Epidermal melanocyte (primary cell): ENCODE data around the gene TMBIM1.

Source experiments
- DNase-seq: peaks from one replicate; pipeline ENCODE4 v3.0.0; 2011; ENCODE audit warnings: low spot score; ENCODE audit not compliant: insufficient read length

Gene TMBIM1

DNA sequence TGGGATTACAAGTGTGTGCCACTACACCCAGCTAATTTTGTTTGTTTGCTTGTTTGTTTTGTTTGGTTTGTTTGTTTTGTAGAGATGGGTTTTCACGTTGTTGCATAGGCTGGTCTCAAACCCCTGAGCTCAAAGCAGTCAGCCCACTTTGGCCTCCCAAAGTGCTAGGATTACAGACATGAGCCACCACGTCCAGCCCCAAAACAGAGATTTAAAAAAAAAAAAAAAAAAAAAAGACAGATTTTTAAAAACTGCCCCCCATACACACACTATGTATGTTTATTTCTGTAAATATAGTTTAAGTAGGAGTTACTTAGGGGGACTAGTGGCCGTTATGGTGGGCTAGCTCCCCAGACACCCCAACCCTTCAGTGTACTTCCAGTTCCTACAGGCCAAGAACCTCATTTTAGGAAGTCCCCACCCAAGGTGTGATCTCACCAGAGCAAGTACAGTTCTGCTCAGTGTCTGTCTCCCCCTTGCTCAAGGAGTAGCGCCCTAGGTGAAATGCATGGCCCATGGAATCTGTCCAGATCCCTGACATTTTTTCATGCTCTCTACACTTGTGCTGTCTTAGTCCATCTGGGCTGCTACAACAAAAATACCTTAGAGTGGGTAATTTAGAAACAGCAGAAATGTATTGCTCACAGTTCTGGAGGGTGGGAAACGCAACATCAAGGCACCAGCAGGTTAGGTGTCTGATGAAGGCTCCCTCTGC lies 1.6 kb upstream of the TMBIM1 start:
- DNase-seq: no peak

GRCh38 chr2:218291318-218292047 lies 820 bp downstream of the TMBIM1 start:
- DNase-seq: no peak

- DNase-seq: no peak
These were observed 1.7 kb downstream of the TMBIM1 start for GRCh38 chr2:218290316-218291261.

DNA sequence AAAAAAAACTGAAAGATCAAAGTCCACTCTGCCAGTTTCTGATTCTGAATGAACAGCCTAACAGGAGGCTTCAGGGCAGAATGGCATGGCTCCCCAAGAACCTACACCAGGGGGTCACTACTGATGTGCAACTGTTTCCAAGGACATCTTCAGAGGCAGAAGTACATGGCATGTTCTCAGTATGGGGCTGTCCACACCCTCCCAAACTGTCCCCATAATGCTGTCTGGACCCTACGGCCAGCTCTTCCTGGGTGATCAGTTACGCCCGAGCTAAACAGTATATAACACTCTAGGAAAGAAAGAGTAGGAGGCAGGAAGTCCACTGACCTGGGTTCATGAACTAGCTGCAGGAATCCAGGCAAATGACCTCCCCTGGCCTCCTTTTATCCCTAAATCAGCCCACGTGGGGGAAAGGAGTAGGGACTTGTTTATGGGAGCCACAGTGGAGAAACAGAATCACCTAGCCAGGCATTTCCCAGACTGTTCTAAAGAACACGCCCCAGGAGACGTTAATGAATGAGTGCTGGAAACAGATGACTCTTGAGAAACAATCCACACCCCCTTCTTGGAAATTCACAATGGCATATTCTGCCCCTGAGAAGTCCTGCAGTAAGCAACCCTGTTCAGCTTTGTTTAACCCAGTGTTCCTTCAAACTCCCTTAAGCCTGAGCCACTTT lies 2.5 kb downstream of the TMBIM1 start:
- peak; percentile 62 for DNase-seq

DNA sequence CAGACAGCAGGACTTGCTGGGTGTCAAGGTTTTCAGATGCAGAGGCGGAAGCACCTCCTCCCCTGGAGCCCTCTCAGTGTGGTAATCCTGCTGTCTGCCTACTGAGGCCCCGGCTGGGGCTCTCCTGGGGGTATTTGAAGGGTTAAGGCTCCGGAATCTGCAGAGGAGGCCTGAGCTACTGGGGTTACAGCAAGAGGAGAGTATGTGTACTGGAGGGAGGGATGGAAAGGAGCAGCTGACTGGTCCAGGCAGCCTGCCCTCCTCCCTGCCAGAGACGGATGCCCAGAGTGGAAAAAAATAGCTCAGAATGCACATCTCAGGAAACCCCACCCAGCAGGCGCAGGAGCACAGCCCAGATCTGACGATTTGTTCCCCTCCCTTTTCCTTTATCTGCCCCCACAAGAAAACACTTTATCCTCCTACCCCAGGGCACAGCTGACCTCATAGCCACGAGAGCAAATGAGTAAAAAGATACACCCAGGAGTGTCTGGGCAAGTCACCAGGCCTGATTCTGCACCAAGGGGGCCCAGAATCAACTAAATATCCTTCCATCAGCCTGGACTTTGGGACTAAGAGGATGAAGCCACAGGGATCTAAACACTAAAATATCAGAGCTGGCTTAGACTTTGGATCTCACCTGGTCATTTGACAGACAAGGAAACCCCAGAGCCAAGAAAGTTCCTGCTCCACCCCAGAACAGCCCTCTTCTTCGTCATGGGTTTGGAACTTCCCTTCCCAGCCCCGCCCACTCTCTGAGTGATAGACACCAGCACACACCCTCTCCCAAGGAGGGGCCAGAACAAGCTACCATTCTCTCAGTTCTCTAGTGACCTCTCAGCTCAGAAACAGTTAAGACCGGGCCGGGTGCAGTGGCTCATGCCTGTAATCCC lies 5.5 kb downstream of the TMBIM1 start:
- peak; percentile 97 for DNase-seq

DNA sequence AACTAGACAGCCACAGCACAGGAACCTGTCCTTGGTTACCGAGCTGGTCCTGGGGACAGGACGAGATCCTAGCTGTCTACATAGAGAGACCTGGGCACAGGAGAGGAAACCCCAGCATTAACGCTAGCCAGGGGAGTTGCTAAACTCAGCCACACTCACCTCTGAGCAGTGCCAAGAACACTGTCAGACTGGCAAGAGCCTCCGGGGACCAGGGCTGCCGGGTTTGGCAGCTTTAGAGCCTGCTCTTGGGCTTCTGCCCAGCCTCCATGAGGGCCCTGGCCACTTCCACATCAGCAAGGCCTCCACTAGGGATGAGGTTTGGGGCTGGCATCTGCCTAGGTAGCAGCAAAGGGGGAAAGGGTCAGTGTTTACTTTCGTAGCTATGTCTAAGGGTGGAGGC lies 6.7 kb downstream of the TMBIM1 start:
- DNase-seq: no peak

- DNase-seq: no peak
These were observed 8.0 kb downstream of the TMBIM1 start for GRCh38 chr2:218284106-218284811.

DNA sequence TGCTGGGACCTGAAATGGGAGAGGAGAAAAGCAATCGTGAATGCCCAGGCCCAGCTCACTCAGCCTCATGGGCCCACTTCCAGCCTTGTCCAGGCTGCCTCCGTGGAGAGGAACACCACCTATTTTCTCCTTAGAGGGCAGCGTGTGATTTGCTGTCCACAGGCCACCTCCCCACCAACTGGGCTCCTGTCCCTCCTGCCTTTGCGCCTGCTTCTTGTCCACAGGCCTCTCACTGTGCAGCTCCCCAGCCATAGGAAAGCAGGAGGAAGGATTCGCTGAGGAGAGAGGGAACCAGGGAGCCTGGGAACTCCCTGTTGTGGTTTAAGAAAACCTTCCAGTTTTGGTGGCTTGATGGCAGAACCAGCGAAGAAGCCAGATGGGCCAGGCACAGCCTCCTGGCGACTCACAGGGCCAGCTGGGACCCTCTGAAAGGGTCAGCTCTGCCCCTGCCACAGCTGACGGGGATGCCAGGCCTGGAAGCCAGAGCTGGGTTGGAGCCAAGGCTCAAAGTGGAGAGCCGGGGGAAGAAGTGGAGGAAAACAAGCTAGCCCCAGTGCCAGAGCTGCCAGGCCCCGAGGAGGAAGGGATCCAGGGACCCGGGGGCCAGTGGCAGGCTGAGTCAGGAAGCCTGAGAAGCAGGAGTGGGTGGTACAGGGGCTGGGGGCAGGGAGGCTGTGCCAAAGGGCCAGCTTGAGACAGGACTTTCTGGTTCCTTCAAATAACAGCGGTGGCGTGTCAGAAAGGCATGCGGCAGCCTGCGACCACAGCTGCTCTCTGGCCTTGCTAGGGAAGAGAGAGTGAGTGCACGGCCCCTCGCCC lies 9.9 kb downstream of the TMBIM1 start:
- DNase-seq: no peak

- no peak for DNase-seq
These were observed 10.9 kb downstream of the TMBIM1 start for GRCh38 chr2:218281449-218281848.

DNA sequence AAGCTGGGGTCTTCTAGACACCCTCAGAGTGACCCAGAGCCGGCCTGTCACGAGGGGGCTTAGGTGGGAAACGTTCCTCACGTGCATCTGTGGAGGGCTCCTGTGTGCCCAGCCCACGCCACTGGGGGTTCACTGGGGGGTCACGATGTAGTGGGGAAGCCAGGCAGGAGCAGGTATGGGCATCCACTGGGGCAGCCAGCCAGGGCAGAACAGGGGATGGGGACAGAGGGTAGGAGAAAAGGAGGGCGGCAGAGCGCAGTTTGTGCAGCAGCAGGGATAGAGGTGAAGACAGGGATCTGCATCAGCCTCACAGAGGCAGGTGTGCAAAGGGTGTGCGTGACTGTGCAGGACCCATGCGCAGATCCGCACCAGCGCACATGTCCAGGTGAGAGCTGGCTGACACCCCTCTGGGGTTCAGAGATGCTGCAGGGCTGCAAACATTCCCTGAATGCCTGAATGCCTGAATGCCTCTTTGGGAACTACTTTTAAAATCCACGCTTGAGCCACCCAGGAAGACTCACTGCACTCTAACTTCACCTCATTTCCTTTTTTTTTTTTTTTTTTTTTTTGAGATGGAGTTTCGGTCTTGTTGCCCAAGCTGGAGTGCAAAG lies 11.9 kb downstream of the TMBIM1 start:
- DNase-seq: no peak

GRCh38 chr2:218278531-218279360 lies 13.6 kb downstream of the TMBIM1 start:
- DNase-seq: no peak

DNA sequence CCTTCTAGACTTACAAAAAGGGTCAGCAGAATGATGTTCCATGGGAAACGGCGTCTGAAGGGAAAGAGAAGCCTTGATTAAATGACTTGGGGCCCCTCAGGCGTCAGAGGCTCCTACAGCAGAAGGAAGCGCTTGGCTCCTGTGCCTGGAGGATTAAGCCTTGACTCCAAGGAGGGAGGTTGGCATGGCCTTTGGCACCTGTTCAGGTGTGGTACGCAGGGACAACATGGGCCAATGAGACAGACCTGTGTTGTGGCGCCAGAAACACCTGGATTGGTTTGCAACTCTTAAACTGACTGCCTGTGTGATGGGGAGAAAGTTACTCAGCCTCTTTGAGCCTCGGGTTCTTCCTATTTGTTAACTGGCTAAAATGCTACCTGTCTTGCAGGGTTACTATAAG lies 14.4 kb downstream of the TMBIM1 start:
- DNase-seq: no peak

- no peak for DNase-seq
These were observed 15.1 kb downstream of the TMBIM1 start for GRCh38 chr2:218276986-218277755.

DNA sequence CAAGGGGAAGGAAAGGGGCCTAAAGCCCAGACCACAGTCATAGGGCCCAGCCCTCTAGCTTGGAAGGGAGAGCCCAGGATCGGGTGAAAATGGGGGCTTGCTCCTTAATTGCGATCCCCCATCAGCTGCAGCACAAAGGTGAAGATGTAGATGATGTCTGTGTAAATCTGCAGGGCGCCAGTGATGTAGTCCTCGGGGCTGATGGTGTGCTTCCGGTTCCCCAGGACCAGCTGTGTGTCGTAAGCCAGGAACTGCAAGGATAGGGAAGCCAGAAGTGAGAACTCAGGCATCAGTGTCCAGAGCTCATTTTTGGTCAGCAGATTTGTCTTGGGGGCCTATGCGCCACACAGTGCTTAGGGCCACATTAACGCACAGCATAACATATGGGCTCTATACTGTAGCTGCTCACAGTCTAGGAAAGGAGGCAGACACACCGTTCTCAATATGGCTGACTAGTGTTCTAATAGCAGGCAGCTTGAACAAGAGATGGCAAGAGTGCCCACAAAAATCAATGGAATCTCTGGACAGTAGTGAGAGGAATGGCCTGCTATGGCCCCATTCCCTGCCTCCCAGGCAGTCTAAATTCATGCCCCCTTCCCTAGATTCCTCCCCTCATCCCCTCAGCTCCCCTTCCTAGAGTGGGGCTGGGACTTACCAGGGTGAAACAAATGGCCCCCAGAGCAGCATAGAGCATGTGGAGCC lies 16.8 kb downstream of the TMBIM1 start:
- no peak for DNase-seq

DNA sequence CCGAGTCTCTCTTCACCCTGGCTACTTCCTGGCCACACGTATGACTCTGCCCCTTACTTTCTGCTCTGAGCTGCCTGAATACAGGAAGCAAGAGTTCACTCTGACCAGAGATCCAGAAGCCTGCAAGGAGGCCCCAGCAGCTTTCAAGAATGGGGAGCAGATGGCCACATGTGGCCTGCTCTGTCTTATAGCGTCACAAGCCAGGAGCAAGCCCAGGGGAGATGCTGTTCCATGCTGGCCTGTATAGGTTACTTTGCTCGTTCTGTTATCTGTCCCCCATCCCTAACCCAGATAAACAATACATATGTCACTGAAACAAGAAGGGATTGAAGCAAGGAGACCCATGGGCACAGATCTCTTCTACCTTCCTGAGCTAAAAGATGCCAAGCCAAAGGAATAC lies 17.7 kb downstream of the TMBIM1 start:
- DNase-seq: no peak

DNA sequence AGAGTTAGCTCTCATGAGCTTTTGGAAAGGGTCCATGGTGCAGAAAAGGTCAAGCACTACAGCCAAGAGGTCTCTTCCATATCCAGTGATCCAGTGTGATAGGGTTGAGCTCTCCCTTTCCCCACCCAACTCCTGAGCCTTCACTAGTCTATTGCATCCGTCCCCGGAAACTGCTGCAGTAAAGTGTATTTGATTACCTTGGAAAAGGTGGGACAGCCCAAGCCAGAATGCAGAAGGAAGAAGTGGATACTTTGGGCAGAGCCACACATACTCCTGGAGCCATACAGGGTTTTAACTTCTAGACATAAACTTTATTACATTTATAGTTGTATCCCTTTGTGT lies 18.4 kb downstream of the TMBIM1 start:
- DNase-seq: no peak
